HG02885 (cell line): ENCODE data around the gene IL22RA1.

Experiments used
- ATAC-seq: cut with Tn5 transposase; IDR thresholded peaks from one replicate; pipeline ENCODE4 v1.9.1; 2021; ENCODE audit warnings: mild to moderate bottlenecking; ENCODE audit not compliant: unreplicated experiment, poor library complexity

IL22RA1 gene

GRCh38 chr1:24168245-24168644 is 25.3 kb upstream of the IL22RA1 start:
- ATAC-seq = no peak

- ATAC-seq = no peak
These were observed 24.1 kb upstream of the IL22RA1 start for GRCh38 chr1:24167008-24167407.

GRCh38 chr1:24165500-24165899 is 22.6 kb upstream of the IL22RA1 start:
- no peak for ATAC-seq

GRCh38 chr1:24164004-24164403 is 21.1 kb upstream of the IL22RA1 start:
- ATAC-seq = no peak

DNA sequence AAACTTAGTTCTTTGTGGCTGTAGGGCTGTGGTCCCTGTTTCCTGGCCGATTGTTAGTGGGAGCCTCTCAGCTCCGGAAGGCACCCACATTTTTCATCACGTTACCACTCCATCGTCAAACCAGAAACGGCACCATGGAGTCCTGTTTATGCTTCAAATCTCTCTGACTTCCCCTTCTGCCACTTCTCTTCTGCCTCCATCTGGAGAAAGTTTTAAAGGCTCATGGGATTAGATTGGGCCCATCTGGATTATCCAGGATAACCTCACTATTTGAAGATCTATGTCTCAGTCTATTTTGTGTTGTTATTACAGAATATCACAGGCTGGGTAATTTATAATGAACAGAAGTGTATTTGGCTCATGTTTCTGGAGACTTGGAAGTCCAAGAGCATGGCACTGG is 19.3 kb upstream of the IL22RA1 start:
- no peak for ATAC-seq

GRCh38 chr1:24161270-24161669 is 18.3 kb upstream of the IL22RA1 start:
- no peak for ATAC-seq

GRCh38 chr1:24159366-24159765 is 16.4 kb upstream of the IL22RA1 start:
- ATAC-seq = no peak

GRCh38 chr1:24157918-24158481 is 15.1 kb upstream of the IL22RA1 start:
- no peak for ATAC-seq

GRCh38 chr1:24156542-24157260 is 13.8 kb upstream of the IL22RA1 start:
- no peak for ATAC-seq

GRCh38 chr1:24155011-24155782 is 12.3 kb upstream of the IL22RA1 start:
- ATAC-seq = no peak

GRCh38 chr1:24154215-24154614 is 11.3 kb upstream of the IL22RA1 start:
- no peak for ATAC-seq

DNA sequence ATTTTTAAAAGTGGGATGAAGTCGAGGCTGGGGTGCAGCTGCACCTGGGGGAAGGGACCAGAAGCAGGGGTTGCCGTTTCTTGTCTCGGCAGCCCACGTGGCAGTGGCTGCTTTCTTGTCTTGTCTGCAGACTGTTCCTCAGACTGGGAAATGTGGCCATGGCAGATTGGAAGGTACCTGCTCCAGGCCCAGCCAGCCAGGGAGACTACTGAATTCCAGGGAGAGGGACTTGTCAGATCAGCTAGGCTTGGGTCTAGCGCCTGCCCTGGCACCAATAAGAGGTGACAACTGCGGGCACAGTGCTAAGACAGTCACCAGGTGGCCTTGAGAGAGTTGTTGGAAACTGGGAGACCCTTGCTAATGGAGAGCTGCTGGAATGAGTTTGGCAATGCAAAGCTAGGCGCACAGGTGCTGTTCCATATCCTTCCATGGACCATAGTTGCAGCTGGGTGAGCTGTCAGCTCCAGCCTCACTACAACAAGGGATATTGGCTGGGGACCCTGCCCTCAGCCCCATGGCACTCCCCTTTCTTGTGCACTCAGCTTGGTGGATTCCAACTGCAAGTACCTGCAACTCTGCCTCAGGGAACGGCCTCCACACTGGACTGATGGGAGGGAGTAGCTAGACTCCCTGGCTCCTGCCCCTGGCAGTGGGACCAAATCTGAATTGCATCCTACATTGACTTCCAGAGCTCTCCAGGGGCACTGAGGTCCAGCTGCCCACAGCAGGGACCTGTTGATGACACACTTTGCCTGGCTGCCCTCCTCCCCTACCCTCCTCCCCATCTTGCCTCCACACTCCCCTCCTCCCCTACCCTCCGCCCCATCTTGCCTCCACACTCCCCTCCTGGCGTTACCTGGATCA is 9.9 kb upstream of the IL22RA1 start:
- no peak for ATAC-seq

DNA sequence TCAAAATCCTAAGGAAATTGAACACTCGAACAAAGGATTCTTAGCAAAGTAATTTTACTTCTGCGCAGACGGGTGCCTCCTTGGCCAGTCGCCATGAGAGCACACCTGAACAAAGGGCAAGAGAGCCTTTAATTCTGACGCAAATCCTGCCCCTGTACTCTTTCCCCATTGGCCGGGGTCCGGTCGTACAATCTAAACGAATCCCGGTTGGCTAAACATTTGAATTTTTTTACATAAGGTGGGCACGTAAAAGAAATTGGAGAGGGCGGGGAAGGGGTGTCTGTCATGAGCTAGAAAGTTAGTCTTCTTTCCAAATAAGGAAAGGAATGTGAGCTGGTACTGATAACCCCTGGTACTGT is 8.2 kb upstream of the IL22RA1 start:
- ATAC-seq = no peak

DNA sequence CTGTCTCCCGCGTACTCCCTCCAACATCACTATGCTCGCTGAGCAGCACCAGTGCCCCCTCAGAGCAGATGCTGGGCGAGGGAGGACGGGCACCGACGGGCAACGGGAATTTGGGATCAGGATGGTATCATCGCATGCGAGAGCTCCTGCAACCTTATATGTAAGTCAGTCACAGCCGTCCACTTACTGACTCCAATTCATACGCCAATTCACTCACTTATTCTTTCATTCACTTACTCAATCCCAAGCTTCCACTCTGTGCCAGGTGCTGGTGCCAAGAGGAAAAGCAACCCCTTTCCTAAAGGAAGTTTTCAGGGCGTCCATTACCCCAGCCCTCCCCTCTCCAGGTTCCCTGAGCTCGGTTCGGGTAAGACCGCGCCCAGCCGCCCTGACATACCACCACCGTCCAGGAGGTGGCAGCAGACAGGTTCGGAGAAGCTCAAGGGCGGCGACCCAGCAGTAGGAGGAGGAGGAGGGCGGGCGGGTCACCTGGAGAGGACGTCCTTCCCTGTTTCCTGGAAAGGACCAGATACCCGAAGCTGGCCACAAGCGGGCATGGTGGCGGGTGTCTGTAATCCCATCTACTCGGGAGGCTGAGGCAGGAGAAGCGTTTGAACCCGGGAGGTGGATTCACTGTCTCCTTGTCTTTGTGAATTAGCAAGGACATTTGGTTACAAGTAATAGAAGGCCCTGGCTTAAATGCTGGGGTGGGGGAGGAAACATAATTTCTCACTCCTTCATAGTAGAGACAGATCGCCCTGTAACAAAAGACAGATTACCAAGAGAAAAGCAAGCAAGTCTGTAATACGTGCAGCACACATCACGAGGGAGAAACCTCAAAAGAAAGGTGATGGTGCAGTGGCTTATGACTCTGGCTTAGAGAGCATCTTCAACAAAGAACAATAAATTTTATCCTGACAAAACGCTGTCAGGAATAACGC is 7.6 kb upstream of the IL22RA1 start:
- no peak for ATAC-seq

DNA sequence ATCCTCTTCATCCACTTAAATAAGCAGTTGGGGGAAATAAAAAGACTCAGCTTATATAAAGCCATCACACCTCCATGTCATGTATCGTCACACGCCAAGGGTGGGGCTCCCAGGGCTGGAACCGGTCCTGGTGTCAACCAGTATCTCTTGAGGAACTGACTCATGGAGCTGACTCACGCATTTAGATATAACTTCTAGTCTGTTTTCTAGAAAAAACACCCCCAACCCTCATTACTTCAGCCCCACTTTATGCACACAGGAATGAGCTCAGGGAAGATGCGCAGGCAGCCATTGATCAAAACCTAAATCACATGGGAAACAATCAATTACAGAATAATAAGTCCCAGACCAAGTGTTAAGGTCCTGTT is 6.9 kb upstream of the IL22RA1 start:
- no peak for ATAC-seq

GRCh38 chr1:24147816-24148215 is 4.9 kb upstream of the IL22RA1 start:
- no peak for ATAC-seq

GRCh38 chr1:24147194-24147593 is 4.3 kb upstream of the IL22RA1 start:
- no peak for ATAC-seq

GRCh38 chr1:24141311-24141997 is 1.5 kb downstream of the IL22RA1 start:
- no peak for ATAC-seq

GRCh38 chr1:24140741-24141181 is 2.2 kb downstream of the IL22RA1 start:
- ATAC-seq = no peak
